ENCODE results near the gene LRMDA.

LRMDA gene

DNA sequence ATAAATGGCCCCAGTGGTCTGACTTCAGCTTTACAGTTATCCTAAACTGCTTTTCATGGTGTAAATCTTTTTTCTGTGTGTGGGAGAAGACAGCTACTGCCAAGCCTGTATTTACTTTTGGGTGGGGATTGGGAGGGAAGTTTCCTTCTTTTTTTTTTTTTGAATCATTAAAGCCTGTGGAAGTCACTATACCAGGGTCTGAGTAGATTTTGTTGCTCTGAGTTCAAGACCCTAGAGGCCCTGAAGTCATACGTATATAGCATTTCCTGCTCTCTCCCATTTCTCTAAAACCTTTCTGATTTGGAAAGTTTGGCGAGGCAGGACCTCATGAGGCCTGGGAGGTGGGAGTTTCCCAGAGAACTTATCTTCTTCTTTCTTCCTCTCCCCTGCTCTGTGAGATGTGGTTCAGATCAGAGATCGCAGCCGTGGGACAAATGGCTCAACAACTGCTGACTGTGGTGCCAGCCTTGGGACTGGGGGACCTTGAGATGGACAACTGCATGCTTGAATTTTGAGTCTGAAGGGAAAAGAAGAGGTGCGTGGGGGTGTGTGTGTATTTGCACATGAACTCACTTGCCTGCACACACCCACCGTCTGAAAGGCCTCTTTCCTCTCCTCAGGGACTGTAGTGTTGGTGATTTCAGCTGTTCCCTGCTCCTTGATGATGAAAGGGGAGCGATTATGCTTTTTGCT, 18.1 kb downstream of the LRMDA start:
- DNase-seq = no peak

DNA sequence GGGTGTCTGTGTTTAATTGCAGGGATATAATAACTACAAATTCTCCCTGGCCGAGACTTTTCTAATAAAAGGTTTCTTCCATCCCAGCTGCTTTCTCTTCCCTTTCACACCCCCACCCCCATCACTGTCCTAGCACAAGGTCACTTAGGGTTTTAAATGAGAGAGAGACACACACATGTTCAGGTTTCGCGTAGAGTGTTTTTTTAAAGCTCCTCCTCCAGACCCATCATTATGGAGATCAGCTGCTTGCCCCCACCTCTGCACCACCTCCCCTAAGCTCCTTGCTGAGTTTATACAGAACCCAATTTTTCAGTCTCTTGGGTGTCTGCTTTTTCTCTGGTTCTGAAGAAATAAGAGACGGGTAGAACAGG, 18.6 kb downstream of the LRMDA start:
- no peak for DNase-seq

DNA sequence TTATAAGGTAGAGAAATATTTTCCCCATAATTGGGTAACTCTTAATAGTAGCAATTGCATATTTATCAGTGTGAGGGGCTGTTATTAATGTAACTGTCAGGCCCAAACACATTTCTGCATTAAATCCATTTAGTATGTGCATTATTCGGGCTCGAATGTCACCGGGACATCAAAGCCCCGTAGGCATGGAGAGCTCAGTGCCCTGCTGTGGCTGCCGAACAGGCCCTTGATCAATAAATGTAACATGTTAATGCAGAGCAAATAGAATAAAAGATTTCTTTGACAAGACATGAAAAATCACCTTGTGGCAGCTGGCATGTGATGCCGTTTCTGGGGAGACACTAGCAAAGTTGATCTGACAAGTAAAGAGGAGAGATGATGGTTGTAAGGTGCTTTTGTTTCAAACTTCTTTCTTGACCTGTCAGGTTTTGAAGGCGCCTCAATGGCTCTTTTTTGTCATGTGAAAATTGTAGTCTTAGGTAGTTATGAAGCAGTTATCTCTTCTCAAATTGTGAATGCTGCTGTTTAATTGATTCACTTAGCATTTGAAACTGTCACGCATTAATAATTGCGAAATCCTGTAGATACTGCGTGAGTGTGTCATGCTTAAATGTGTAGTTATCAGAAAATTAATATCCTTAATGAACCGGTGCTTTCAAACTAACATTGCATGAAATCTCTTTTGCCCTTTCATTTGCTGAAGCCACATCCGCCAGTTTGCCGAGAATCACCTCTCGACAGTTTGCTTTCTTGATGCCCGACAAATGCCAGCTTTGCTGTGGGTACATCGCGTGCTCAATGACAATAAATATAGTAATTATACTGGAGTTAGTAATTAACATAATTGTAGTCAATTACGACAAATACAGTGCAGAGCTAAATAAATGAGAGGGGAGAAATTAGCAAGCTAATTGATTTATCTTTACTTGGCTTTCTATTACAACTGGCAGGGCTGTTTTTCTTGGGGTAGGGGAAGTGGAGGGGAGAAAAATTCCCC, 19.5 kb downstream of the LRMDA start:
- no peak for DNase-seq

DNA sequence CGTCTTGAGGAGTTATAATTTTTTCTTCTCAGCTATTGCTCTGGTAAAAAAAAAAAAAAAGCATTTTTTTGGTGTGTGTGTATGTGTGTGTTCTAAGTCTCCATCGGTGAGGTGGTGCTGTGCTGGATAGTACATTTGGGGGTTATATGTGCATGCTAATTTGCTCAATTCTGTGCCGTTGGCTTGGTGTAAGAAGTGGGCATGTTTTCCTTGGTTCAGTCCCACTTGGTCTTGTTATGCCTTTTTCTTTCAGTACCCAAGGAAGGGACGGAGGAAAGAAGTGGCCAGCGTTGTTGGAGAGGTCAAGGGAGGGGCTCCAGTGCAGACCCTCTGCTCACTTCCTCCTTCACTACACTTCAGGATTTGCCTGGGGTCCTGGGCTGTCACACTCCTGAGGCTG, 20.4 kb downstream of the LRMDA start:
- no peak for DNase-seq

DNA sequence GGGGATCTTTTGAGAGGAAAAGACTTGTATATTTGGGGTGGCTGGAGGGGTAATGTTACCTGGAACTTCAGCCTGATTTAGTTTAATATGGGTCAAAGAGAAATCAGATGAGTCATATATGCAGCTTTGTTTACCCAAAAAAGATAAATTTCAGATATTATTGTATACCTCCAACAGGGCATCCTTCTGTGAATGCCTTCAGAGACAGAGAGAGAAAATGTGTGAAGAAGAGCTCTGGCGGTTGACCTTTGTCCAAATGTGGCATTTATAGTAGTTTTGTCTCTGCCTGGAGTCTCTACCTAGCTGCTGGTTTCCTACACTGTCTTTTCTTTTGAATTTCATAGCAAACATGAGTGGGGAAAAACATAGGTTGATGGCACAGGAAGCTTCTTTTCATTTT, 21.6 kb downstream of the LRMDA start:
- no peak for DNase-seq

DNA sequence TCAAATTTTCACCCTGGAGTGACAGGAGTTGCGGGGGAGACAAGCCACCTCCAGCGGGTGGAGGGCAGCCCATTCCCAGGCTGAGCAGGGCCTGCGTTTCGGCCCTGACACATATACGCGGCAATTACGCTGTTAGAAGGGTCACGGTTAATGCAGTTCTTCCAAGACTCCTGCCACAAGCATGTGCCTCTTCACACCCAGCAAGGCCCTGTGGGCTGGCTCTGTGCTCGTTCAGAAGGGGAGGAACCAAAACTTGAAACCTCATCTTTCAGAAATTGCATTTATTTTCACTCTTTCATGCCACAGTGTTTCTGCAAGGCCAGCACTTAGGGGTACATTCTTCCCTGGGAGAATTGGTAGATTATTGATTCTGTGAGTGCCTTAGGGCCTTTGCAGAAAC, 24.7 kb downstream of the LRMDA start:
- DNase-seq = no peak

DNA sequence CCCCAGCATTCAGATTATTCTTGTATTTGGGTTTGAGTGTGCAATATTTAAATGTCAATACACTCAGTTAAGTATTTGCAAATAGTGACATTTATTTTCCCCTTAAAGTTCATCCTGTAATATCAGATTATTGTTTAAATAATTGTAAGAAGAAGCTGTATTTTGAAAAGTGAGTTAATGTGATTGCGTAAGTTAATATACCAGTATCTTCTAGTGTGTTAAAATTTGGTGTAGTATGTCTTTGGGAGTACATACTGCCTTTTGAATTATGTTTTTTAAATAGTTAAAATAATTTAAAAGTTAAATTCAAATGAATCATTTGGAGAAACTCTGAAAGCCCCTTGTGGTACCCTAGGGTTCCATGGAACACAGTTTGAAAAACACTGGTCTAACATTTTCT, 28.6 kb downstream of the LRMDA start:
- no peak for DNase-seq

DNA sequence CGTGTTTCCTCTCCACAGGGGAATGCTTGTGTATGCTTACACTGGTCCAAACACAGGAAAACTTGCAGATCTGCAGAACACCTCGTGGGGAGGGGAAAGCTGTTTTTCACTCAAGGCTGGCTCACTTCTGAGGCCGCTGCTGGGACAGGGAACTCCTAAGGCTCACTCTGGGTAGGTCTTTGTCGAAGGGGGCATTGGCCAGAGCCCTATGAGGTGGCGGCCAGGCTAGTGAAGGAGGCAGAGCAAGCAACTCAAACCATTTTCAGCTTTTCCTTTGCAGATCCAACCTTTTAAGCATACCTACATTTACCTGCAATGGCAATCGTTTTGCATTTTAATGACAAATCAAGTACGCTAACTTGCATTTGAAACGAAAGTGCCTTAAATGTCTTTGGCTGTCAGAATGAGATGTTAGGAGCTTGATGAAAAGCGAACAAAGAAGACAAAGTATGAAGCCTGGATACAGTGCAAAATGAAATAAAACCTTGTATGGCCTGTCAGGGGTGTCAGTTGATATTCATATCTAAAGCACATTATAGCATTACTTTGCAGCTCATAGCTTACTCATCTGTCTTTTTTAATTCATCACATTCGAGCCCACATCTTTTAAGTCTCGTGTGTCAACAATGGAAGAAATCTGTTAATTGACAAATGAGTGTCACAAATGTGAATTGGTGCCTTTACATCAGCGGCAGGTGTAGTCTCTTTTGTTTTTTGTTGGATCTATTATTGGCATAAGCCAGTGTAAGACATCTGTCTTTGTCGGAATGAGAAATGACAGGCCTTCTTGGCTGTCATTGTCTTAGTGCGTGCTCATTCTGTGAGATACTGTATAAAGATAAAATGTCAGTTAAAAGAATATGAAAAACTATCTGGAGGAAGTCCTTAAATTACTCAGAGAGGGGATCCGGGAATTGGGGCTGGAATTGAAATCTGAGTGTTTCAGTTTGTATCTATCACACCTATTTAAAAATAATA, 30.5 kb downstream of the LRMDA start:
- peak in 1 of 2 experiments; percentile 13 for DNase-seq

DNA sequence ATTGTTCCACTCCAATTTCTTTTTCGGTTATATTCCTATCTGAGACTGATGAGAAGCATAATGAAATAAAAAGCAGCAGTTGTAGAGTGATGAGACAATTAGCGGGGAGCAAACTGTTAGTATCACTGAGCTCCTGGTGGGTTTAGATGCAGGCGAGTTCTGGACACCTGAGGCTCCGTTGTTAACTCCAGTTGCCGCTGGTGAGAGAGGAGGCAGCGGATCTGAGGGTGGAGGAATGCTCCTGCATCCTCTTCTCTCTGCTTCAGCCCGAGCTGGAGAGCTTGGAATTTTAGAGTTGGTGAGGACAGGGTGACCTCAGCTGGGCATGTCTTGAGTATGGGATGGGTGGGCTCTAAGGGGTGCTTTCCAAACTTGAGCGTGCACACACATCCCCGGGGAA, 31.4 kb downstream of the LRMDA start:
- peak; percentile 5 to 40 for DNase-seq

DNA sequence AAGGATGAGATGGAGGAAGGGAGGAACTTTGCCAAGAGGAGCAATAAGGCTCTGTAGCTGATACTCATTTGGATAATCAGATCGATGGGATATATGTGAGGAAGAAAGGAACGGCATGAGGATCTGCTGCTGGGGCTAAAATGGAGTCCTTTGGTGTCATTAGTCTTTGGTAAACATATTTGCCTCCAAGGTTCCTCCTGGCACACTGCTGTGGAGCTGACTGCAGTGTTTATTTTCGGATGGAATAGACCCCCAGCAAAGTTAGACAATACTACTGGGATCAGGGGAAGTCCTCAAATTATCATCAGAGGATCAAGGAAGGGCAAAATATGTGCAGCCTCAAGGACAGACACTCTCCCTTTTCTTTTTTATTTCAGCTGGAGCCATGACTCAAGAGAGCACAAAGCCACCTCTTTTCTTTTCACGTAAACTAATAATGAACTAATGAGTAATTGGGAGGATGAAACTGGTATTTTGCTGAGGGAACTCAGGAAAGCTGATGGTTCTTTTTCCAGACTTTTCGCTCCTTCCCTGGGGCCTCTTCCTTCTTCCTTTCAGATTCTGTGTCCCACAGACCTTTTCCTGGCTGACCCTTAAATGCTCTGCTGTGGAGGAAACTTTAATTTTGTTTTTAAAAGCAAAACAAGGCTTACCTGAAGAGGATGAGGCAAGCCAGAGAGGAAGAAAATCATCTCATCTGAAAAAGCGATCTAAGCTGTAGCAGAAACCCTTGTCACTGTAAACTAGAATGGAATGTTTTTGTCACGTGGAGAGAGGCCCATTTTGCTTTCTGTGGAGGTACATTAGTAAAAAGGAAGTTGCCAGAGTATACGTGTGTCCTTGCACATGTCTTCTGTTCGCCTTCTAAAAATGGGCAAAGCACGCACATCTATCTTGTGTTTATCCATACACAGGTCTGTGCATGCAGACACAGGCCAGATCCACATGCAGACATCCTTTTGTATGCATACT, 33.3 kb downstream of the LRMDA start:
- DNase-seq = no peak

DNA sequence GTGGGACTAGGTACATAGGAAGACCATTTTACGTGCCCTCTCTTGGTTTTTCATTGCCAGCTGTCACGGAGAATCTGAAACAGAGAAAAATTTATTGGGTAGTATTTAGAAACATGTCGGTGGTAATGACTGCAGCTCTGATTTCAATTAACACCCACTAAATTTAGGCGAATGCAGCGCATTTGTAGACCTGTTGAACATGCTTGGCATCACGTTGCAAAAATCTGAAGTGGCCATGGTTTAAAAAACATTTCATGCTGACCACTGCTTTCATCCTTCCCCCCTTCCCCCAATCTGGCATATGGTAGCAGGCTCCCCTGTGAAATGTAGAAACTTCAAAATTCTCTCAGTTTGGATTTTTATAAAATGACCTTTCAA, 34.0 kb downstream of the LRMDA start:
- no peak for DNase-seq

DNA sequence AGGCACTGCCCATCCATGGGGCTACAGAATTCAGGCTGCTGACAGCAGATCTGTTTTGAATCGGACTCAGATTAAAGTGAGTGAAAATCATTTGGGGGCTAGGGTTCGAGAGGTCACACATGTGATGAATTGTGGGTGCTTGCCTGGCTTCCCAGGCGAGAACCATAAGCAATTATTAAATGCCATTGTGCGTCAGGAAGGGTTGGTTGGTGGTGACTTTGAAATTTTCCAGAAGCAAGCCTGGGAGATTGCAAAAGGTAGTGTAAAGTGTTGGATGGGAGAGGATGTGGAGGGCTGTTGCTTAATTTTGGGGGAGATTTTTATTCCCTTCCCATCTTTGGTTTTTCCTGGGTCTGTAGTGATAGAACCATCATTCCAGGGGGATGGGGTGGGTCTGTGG, 34.6 kb downstream of the LRMDA start:
- no peak for DNase-seq

DNA sequence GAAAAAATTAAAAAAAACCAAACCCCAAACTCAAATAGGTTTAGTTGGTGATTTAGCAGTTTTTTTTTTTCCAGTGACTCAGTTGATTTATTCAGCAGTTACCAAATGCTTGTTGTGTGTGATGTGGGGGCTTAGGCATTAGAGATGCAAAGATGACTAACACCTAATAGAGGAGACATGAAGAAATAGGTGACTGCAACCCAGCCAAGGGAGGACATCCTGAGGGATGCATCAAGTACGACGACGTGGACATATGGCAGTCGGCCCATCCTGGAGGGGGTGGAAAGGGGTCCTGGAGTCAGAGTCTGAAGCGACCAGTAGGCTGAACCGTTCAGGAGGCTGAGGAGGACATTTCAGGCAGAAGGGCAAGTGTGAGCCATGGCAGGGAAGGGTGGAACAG, 35.5 kb downstream of the LRMDA start:
- no peak for DNase-seq

DNA sequence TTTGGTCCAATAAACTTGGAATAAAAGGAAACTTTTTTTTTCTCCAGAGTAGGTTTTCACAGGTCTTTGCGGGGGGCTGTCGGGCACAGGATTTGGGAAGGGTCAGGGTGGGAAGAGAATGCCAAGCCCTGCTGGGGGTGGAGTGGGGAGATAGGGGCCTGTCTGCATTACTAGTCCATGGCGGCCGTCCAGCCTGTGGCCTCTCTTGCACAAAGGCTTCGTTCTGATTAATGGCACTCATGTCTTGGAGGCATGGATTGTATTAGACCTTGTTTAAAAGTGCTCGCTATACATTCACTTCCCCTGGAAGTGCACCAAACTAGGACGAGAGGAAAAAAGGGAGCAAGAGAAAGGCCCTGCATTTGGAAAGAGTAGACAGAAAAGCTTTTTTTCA, 37.2 kb downstream of the LRMDA start:
- no peak for DNase-seq

DNA sequence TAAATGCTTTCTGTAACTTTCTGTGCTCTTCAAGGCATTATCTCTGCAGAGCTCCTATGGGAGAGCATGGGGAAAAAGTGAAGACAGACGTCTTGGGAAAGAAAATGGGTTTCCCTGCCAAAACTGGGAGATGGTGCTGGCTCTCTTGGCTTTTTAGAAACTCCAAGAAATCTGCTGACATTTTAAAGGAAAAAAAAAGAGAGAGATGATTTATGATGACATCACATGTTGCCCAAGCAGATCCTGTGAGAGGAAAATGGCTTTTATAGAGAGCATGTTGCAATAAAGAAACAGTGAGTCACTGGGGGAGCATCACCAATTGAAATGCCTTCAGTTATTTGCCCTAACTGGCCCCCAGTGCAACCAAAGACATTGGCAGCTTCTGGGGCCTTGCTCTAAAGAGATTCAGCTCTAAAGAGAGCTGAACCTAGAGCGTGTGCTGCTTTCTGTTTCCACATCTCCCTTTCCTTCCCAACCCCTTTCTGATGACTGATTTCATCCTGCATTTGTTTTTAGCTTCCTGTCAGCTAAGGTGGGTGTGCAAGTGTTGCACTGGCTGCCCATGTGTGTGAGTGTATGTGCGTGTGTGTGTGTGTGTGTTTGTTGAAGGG, 37.7 kb downstream of the LRMDA start:
- DNase-seq = no peak

DNA sequence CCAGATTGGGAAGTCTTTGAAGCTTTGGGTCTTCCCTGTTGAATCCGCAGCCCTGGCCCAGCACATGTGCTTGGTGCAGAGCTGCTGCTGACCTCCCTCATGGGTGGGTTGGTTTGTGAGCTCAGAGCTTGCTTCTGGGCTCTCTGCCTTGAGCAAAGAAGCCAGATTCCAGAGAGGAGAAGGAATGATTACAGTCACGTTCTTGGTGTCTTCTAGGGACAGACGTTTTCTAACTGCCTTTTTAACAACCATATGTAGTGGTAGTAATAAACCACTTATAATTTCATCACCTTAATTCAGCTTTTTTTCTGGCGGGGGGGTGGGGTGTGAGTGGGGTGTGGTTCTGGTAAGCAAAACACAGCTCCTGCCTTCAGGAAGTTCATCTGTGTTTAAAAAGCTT, 39.5 kb downstream of the LRMDA start:
- DNase-seq = no peak

DNA sequence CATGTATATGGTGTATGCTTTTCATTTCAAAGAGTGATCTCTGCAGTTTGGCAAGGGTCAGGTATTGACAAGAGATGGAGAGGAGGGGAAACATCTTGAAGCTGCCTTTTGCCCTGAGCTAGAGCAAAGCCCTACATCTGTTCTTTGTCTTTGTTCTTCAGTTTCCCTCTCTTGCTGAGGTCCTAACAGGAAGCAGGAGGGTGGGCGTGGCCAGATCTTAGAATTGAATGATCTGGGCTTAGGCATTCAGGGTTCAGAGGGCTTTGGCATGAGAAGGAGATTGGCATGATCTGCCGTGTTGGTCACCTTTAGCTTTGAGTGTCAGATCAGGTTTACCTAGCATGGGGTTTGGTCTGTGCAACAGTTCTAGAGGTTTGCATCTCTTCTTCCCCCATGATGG, 41.3 kb downstream of the LRMDA start:
- DNase-seq = no peak

DNA sequence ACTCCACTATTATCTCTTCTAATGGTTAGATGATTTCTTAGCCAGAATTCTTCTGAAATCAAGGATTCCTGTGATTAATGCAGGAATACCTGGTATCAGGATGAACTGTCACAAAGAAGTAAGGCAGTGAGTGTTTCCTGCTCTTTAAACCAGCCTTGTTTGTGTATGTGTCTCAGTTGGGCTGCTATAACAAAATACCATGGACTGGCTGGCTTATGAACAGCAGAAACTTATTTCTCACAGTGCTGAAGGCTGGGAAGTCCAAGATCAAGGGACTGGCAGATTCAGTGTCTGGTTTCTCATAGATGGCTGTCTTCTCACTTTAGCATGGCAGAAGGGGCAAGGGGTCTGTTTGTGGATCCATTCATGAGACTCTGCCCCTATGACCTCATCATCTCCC, 42.7 kb downstream of the LRMDA start:
- DNase-seq = no peak

DNA sequence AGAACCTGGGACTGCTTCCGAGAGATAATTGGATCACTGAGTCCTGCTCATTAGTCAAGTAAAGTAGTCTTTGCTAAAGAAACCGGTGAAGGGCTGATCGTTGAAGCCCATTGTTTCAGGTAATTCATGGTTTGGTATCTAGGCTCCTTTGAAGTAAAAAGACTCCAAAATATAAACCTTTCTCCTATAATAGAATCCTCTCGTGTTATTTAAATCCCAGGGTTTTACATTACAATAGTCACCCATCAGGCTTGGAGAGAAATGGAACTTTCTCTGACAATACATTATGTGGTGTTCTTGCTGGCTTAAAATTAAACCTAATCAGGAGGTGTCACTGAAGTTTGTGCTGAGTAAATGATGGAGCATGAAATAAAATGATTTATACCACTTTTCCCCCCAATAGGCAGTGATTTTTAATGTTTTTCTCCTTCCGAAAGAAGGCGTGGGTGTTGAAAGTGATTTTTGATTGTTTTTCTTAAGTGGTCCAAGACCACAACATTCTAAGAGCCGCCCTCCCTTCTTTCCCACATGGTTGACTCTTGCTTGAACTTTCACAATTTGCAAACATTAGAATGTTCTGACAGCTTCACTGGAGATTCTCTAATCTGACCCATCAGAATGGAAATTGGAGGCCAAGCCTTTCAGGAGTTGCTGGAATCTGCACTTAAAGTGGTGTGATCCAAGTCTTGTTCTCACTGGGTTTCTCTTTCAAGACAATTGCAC, 44.2 kb downstream of the LRMDA start:
- no peak for DNase-seq

DNA sequence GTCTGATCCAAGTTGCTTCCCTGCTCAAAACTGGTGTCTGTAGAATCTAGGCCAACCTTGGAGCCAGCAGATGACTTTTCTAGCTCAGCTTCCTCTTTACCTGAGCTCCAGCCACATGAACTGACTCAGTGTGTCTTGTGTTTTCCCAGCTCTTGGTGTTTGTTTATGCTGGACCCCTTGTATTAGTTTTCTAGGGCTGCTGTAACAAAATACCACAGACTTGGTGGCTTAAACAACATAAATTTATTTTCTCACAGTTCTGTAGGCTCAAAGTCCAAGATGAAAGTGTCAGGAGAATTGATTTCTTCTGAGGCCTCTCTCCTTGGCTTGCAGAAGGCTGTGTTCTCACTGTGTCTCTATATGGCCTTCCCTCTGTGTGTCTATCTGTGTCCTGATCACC, 45.1 kb downstream of the LRMDA start:
- no peak for DNase-seq

DNA sequence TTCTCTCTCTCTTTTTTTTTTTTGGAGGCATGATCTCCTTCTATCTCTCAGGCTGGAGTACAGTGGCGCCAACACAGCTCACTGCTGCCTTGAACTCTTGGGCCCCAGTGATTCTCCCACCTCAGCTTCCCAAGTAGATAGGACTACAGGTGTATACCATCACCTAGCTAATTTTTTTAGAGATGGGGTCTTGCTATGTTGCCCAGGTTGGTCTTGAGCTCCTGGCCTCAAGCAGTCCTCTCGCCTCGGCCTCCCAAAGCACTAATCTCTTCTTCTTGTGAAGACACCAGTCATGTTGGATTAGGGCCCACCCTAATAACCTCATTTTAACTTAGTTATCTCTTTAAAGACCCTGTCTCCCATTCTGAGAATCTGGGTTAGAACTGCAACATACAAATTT, 45.6 kb downstream of the LRMDA start:
- DNase-seq = no peak

Data from NCI-H526 (cell line).